HG03280 (cell line): ENCODE measurements around the gene COL13A1.

Experiments used
- ATAC-seq: cut with Tn5 transposase; IDR thresholded peaks from one replicate; pipeline ENCODE4 v1.9.1; 2021; ENCODE audit warnings: mild to moderate bottlenecking, moderate library complexity; ENCODE audit not compliant: unreplicated experiment

Gene COL13A1

DNA sequence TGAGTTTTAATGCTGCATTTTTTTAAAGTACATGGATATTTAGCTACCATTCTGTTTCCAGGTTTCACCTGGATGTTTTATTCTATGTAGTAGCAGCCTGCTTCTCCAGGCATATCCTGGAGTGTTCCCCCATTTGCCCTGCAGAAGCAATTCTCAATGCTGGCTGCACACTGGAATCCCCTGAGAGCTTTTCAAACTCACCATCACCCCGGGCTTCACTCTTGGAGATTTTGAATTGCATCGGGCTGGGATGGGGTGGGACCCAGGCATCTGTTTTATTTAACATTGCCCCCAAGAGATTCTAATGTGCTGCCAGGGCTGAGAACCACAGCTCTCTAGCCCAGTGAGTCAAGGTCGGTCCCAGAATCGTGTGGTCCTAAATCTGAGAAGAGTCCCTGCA lies 137.8 kb downstream of the COL13A1 start:
- no peak for ATAC-seq

DNA sequence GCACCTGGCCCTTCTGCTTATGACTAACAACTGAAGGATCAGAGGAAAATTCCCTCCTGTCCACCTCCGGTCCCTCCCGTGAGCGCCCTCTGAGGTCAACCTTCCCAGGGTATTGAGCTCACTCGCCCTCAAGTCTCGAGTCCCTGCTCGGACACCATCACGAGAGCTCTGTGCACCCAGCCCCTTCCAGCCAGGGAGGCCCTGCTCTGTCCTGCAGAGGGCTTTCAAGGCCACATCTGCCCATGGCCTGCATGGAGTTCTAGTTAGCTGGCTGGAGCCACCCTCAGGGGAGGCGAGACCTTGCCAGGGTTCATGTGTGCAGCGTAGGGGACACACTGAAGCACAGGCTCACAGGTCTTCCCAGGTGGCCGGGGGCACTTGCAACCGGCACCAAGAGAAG lies 140.0 kb downstream of the COL13A1 start:
- ATAC-seq: no peak

DNA sequence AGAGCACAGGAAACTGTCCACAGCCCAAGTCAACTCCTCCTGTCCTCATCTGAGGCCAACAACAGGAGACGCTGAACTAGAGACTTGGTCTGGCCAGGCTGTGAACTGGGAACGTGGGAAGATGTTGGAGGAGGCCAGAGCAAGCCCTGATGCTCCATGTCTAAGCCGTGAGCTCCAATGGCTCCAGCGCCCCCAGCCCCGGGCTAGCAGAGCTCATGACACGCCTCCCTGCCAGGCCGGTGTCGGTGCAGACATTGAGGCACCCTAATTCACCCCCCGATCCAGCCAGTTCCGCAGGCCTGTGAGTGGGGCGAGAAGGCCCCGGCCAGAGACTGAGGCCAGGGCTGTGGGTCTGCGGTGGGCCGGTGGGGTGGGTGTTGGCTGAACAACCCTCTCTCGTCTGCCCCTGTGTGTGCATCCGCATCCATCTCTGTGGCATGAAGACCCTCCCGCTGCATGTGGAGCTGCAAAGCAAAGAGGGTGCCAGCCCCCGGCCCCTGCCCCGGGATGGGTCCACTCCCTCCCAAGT lies 141.7 kb downstream of the COL13A1 start:
- no peak for ATAC-seq

DNA sequence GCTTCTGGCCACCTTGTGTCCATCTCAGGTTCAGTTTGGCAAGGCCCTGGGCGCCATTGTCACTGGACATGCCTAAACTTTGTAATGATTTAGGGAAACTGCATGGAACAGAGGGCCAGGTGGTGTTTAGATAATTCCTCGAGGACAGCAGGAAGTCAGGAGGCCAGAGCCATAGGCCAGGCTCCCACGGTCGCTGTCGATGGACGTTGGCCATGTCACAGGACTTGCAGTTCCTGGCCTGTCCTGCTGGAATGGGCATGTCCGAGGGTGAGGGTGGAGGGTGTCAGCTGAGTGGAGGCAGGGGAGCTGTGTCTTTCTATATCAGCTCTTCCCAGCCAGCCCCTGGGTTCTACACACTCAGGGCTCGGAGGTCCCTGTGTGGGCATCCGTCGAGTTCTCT lies 143.1 kb downstream of the COL13A1 start:
- no peak for ATAC-seq

DNA sequence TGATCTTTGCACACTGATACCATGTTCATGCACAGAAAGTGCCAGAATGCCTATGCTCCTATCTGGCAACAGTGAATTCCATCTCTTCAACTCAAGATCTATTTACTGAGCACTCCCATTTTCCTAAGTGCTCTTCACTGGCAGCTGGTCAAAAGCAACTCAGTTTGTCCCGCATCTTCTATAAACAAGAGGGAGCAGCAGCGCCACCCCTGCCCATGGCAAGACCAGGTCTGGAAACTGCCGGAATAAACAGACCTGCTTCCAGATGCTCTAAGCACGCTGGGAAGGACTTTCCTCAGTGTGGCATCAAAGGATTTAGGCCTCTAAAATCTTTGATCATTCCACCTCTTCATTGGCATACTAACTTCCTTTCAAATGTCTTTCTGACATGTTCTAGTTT lies 146.6 kb downstream of the COL13A1 start:
- ATAC-seq: no peak

DNA sequence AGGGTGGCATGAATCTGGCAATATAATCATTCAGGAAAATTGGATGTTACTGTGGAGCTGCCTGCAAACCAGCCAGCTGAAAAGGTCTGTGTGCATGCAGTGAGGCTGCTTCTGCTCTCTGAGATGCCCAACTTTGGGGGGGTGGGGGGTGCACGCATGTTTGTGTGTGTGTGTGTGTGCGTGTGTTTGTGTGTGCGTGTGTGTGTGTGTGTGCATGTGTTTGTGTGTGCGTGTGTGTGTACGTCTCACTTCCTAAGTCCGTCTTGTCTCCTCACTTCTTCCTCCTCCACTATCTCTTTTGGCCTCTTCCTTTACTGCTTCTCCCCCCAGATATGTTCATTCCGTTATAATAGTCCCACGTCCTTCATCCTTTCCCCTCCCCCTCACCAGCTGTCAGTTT lies 148.1 kb downstream of the COL13A1 start:
- no peak for ATAC-seq

DNA sequence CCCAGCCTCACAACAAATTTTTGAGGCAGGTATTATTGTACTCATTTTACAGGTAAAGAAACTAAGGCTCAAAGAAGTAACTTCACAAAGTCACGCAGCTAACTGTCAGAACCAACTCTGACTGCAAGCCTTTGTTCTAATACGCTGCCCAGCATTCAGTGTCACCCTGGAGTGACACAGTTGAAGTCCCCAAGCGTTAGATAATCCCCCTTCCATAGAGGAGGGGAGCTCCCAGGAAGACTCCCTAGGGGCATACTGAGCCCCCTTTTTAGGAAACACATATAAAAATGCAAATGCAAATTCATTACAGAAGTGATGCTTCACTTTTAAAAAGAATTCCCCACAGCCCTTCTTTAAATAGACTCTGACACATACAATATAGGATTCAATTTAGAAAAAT lies 150.0 kb downstream of the COL13A1 start:
- no peak for ATAC-seq

DNA sequence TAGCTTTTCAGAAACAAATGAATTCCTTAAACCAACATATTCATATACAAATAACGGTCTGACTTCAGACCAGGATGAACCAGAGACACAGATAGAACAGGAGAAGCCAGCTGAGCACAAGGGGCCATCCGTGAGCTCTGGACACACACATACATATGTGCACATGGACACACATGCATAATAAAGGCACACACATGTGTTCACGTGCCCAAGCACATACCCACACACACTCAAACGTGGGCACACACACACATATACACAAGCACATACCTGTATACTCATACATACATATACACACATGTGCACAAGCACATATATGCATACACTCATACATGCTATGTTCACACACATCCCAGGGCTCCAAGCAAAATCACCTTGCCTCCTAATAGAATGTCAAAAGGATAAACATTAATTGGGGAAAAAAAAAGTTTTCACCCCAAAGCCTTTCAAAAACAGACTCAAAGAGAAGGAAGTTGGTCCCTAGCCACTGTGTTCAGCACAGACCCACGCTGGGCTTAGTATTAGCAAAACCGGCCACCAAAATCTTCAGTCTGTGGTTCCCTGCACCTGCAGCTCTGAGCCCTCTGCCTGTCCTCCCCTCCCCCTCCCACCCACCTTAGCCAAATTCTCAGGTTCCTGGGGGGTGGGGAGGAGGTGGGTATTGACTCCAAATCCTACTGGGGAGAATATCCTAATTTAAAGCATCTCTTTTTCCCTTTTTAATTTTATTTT lies 150.5 kb downstream of the COL13A1 start:
- ATAC-seq: no peak

DNA sequence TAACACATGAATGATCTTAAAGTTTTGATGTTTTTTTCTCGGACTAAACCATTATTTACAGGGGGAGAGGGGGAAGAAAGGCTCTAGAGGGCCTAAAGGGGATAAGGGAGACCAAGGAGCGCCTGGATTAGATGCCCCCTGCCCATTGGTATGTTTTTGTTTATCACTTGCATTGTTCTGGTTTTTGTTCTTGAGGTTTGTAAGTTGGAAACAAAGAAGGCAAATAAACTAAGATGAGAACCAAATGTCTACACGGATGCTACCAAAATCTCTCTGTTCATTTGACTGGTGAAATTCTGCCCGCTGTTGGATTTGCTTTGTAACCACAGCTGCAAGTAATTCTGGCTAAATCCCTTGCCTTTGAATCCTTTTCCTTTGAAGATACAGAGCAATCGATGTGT lies 151.1 kb downstream of the COL13A1 start:
- no peak for ATAC-seq

DNA sequence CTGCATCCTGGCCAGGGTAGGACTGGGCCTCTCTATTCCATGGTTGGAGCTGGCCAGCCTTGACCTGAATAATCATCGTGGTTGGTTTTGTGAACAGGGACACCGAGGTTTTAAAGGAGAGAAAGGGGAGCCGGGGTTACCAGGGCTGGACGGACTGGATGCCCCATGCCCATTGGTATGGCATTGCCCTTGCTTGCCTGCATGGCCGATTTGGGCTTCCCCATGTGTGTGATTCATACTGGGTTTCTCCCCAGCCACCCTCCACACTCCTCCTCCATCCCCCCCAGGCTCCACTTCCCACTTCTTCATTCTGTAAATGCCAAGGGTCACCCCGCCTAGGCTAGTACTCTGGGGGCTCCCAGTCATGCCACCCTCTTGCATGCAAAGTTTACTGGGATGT lies 152.1 kb downstream of the COL13A1 start:
- no peak for ATAC-seq

DNA sequence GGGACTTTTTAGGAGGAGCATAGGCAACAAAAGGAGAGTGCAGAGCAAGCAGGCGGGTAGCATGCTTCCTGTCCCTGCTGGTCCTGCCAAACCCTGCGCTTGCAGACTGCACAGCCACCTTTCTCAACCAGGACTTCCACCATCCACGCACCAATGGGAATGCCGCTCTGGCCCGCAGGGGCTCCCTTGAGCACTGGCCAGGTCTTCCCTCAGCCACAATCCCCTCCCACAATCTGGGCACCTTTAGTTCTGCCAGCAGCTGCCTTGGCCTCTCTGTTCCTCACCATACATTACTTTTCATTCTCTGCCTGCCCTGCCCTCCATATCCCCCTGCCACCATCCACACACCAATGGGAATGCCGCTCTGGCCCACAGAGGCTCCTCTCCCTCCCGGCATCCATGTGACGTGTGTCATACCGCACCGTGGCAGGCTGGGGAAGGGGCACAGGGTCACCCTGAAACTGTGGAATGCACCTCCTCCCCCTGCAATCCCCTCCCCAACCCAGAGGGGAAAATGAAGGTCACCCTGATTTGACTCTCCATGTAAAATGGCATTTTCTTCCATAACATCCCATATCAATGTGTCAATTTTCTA lies 153.6 kb downstream of the COL13A1 start:
- ATAC-seq: no peak

DNA sequence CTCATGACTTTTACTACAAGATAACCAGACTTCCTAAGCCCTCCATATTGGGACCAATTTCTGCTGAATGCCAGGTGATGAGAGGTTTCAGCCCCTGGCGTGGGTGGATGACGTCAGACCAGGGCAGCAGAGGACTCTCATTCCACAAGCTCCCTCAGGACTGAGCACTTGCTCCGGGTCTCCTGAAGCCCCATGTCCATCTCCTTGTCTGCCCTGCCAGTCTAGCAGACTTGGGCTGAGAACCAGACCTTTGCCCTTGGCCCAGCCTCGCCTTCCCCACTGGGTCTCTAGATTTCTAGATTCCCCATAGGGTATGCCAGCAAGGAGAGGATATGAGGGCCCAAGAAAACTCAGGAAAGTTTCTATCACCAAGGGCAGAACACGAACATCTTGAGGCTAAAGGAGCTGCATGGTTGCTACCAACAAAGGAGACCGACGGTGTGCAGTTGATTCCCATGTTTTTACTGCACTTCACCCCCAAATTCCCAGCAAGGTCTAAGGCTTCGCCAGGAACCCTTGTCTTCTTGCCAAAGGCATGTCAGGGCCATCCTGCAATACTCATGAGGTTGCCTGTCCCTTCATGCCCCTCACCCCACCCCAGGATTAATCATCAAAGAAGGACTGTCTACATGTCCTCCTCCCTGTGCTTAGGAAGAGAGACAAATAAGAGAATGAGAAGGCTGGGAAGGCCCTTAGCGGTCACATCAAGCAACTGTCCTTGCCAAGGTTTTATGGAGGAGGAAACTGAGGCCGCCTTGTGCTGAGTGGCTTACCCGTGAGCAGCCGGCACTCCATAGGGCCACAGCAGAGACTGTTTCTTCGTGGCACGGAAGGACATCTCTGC lies 154.4 kb downstream of the COL13A1 start:
- no peak for ATAC-seq

DNA sequence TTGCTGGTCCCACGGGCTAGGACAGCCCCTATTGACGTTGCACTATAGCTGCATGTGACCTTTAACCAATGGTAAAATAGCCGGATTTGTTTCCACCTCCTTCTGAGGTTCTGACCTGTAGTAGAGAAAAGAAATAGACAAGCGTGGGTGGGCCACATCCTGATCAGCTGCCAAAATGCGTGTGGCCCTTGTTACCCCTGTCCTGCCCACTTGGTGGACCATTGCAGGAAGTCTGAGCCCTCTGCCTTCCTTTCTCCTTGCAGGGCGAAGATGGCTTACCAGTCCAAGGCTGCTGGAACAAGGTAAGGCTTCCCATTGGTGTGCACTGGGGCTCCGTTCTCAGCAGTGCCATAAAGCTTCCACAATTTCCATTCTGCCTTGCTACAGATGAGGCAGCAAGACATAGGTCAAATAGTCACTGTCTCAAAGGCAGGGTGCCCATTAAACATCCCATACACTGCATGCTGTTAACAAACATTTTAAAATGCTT lies 155.1 kb downstream of the COL13A1 start:
- no peak for ATAC-seq

DNA sequence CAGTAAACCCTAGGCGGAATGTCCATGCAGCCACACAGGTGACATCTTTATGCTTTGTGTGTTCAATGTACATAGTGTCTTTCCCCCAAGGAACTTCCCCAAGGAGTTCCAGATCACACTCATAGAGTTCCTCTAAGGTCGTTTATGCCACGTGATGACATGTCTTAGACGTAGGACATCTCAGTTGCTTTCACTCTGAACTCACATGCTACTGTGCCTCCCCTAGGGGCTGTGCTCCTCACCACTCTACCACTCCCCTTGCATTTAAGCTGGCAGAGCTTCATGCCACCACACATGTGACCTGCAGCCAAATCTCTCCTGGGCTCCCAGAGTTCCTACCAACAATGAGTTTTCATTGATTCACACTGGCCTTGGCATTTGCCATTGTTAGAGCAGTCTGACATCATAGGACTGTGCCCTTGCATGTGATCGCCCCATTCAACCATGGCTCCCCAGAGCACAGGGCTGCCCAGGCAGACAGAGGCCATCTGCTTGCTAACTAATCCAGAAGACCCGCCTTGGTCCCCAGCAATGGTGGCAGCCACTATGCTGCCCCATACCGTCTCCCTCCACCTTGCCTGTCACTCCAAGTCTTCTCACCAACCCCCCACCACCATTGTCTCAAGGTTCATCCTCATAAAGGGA lies 155.7 kb downstream of the COL13A1 start:
- ATAC-seq: no peak

DNA sequence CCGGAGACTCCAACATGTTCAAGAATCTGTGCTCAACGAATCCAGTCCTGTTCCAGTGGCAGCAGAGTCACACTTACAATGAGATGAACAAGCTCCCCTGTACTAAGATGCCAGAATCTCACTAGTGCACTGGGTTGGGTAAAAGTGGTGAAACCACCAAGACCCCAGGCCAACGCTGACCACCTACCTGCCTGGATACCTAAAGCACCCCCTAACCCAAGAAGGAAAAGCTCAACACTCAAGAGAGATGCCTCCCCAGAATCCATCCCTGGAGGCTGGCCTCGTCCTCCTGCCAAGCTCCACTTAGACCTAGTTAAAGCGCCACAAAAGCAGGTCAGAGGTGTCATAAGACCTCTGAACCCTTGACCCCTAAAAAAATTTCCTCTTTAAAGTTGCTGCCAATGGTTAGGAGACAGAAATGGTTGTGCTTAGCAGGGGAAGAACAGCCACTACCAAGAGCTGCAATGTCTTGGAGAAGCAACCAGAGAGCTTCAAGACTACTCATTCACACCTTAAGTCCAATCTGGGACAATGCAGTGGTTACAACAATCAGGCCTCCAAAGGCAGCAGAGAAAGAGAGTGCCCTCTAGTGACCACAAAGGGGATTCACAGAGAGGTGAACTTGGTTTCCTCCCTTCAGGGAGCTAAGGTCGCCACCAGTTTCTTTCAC lies 156.3 kb downstream of the COL13A1 start:
- ATAC-seq: no peak

DNA sequence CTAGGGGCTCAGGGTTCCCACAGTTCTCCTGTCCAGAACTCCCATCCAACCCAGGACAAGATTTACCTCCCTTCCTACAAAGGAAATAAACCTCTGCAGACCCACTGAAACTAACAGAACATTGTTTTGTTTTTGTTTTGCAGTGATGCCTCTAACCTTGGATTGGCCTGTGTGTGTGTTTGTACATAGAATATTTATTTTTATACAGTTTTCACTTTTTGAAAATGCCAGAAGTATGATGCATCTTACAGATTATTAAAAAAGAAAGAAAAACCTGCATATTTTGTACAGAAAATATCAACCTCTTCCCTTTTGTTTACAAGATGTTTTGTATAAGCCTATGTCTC lies 156.8 kb downstream of the COL13A1 start:
- ATAC-seq: no peak

DNA sequence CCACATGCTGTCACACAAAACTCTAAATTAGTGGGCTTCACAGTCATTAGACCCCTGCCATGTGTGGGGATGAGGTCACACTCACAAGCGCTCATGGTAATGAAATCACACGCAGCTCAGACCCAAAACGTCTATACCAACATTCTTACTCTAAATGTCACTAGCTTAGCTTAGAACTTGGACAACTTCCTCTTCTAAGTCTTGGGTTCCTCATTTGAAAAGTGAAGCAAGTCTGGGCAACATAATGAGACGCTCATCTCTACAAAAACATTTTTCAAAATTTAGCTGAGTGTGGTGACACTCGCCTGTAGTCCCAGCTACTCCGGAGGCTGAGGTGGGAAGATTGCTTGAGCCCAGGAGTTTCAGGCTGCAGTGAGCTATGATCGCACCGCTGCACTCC lies 158.2 kb downstream of the COL13A1 start:
- no peak for ATAC-seq

DNA sequence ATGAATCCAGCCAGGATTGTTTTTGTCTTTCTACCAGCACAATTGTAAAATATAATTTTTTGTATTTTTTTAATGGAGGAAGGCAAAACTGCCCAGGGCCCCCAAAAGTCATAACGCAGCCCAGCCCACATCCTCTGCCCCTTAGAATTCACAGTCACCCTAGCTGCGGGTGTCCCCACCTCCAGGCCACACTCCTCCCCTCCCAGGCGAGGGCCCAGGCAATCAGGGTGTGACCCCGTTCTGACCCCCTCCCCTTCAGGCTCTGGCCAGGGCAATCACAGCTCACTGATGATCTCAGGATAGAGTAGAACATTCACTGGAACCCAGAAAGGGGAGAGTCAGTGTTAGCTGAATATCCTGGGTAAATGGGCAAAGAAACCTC lies 158.9 kb downstream of the COL13A1 start:
- no peak for ATAC-seq

DNA sequence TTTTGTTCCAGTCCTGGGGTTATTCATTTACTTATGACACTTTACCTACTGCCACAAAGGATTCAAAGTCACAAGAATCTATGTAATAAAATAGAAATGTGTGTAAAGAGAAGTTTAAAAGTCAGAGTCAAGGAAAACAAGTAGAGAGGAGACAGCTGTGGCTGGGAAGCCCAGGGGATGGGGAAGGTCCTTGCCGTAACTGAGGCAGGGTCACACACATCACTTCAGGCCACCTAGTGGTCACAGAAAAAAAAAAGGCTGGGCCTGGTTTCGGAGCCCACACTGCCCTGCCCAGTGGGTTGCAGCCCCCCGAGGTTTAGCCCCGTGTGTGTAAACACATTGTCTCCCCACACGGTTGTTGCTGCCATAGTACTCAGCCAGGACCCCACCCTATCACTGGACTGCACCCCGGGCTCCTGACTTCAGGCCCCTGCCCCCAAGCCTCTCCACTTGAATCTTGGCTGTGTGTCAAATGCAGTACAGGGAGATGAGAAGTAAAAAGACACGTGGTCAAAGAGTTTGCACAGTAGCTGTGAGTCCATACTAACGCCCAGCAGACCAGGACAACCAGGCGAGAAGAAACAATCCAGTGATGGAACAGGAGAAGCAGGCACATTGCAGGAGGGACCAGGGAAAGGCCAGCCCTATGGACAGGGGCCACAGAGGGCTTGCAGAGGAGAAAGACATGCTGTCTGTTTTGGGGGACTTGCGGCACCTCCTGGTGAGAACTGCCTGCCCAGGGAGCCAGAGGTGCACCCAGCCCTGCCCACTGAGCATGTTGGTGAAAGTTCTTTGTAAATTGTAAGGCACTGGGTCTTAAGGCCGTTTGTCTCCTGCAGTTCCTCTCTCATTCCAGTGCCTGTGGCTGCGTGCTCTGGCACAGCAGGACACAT lies 159.5 kb downstream of the COL13A1 start:
- no peak for ATAC-seq
